ENCODE measurements around the gene GSDMA.
A peak's percentile ranks its signal among the peaks of the same experiment; 100 is the strongest.

GSDMA gene

GRCh38 chr17:39962642-39963220 lies at the start of gene GSDMA:
Gene GSDMA (plus strand): TSS chr17:39963004. CDS start chr17:39965688, 2,684 bp downstream.
- H3K4me3 Mint-ChIP-seq: no peak within 1 kb of the TSS
- H3K36me3 Mint-ChIP-seq (ENCODE audit: low read depth): no peaks in the 10 kb centered on the region
- peak within 1 kb of the TSS; percentile 63 for H3K27ac Mint-ChIP-seq
- H3K9me3 Mint-ChIP-seq: no peaks in the 10 kb centered on the region
- intact Hi-C loops (cut with micrococcal nuclease): no loop called here
- H3K4me1 Mint-ChIP-seq (ENCODE audit: low read depth): peaks cover 72% of the 10 kb centered on the region
- peaks cover 10% of the 10 kb centered on the region for H3K27me3 Mint-ChIP-seq

GRCh38 chr17:39913989-39914388 lies 48.8 kb upstream of the GSDMA start:
- H3K4me1 Mint-ChIP-seq (ENCODE audit: low read depth): peaks cover 5% of the 10 kb centered on the region
- H3K4me3 Mint-ChIP-seq: no peak overlapping the region
- no peak overlapping the region for H3K27ac Mint-ChIP-seq
- H3K9me3 Mint-ChIP-seq: no peaks in the 10 kb centered on the region
- H3K27me3 Mint-ChIP-seq: no peaks in the 10 kb centered on the region
- H3K36me3 Mint-ChIP-seq (ENCODE audit: low read depth): peaks cover 22% of the 10 kb centered on the region
- intact Hi-C loops (cut with micrococcal nuclease): no loop called here

GRCh38 chr17:39915559-39915958 lies 47.2 kb upstream of the GSDMA start:
- H3K4me1 Mint-ChIP-seq (ENCODE audit: low read depth): peaks cover 10% of the 10 kb centered on the region
- H3K36me3 Mint-ChIP-seq (ENCODE audit: low read depth): peaks cover 30% of the 10 kb centered on the region
- intact Hi-C loops (cut with micrococcal nuclease): no loop called here
- no peak overlapping the region for H3K4me3 Mint-ChIP-seq
- no peaks in the 10 kb centered on the region for H3K9me3 Mint-ChIP-seq
- no peaks in the 10 kb centered on the region for H3K27me3 Mint-ChIP-seq
- no peak overlapping the region for H3K27ac Mint-ChIP-seq

- no peaks in the 10 kb centered on the region for H3K27me3 Mint-ChIP-seq
- H3K36me3 Mint-ChIP-seq (ENCODE audit: low read depth): peaks cover 43% of the 10 kb centered on the region
- intact Hi-C loops (cut with micrococcal nuclease): no loop called here
- H3K4me1 Mint-ChIP-seq (ENCODE audit: low read depth): peaks cover 23% of the 10 kb centered on the region
- no peaks in the 10 kb centered on the region for H3K9me3 Mint-ChIP-seq
- H3K27ac Mint-ChIP-seq: no peak overlapping the region
- H3K4me3 Mint-ChIP-seq: no peak overlapping the region
Measured at GRCh38 chr17:39916918-39917317, 45.9 kb upstream of the GSDMA start.

- no peaks in the 10 kb centered on the region for H3K27me3 Mint-ChIP-seq
- H3K27ac Mint-ChIP-seq: no peak overlapping the region
- H3K4me1 Mint-ChIP-seq (ENCODE audit: low read depth): peaks cover 43% of the 10 kb centered on the region
- no peak overlapping the region for H3K4me3 Mint-ChIP-seq
- no peaks in the 10 kb centered on the region for H3K9me3 Mint-ChIP-seq
- intact Hi-C loops (cut with micrococcal nuclease): no loop called here
- H3K36me3 Mint-ChIP-seq (ENCODE audit: low read depth): peaks cover 59% of the 10 kb centered on the region
Measured at GRCh38 chr17:39919087-39919683, 43.6 kb upstream of the GSDMA start.

- intact Hi-C loops (cut with micrococcal nuclease): no loop called here
- H3K9me3 Mint-ChIP-seq: no peaks in the 10 kb centered on the region
- H3K27ac Mint-ChIP-seq: peak overlapping the region; percentile 49
- no peak overlapping the region for H3K4me3 Mint-ChIP-seq
- H3K27me3 Mint-ChIP-seq: no peaks in the 10 kb centered on the region
- peaks cover 65% of the 10 kb centered on the region for H3K36me3 Mint-ChIP-seq (ENCODE audit: low read depth)
- H3K4me1 Mint-ChIP-seq (ENCODE audit: low read depth): peaks cover 56% of the 10 kb centered on the region
Measured at GRCh38 chr17:39920218-39921210, 42.3 kb upstream of the GSDMA start.

- Mint-ChIP-seq H3K27ac (peak overlapping the region; percentile 49), H3K9me3 (no peaks in the 10 kb centered on the region), H3K27me3 (no peaks in the 10 kb centered on the region), H3K4me1 (ENCODE audit: low read depth) (peaks cover 64% of the 10 kb centered on the region), H3K36me3 (ENCODE audit: low read depth) (peaks cover 65% of the 10 kb centered on the region), H3K4me3 (no peak overlapping the region)
- intact Hi-C loops (cut with micrococcal nuclease): no loop called here
Measured at GRCh38 chr17:39921323-39921722, 41.5 kb upstream of the GSDMA start.

GRCh38 chr17:39922006-39922405 lies 40.8 kb upstream of the GSDMA start:
- no peaks in the 10 kb centered on the region for H3K9me3 Mint-ChIP-seq
- no peak overlapping the region for H3K4me3 Mint-ChIP-seq
- H3K4me1 Mint-ChIP-seq (ENCODE audit: low read depth): peaks cover 71% of the 10 kb centered on the region
- peak overlapping the region; percentile 49 for H3K27ac Mint-ChIP-seq
- H3K36me3 Mint-ChIP-seq (ENCODE audit: low read depth): peaks cover 66% of the 10 kb centered on the region
- intact Hi-C loops (cut with micrococcal nuclease): no loop called here
- no peaks in the 10 kb centered on the region for H3K27me3 Mint-ChIP-seq

GRCh38 chr17:39923230-39923629 lies 39.6 kb upstream of the GSDMA start:
- Mint-ChIP-seq H3K4me1 (ENCODE audit: low read depth) (peaks cover 79% of the 10 kb centered on the region), H3K9me3 (no peaks in the 10 kb centered on the region), H3K36me3 (ENCODE audit: low read depth) (peaks cover 72% of the 10 kb centered on the region), H3K4me3 (no peak overlapping the region), H3K27me3 (no peaks in the 10 kb centered on the region), H3K27ac (no peak overlapping the region)
- intact Hi-C loops (cut with micrococcal nuclease): no loop called here

GRCh38 chr17:39923836-39924690 lies 38.7 kb upstream of the GSDMA start:
- no peak overlapping the region for H3K4me3 Mint-ChIP-seq

GRCh38 chr17:39924691-39925055 lies 38.1 kb upstream of the GSDMA start:
- Mint-ChIP-seq H3K4me1 (ENCODE audit: low read depth) (peaks cover 88% of the 10 kb centered on the region), H3K27ac (no peak overlapping the region), H3K36me3 (ENCODE audit: low read depth) (peaks cover 62% of the 10 kb centered on the region), H3K4me3 (no peak overlapping the region), H3K27me3 (no peaks in the 10 kb centered on the region), H3K9me3 (no peaks in the 10 kb centered on the region)
- intact Hi-C loops (cut with micrococcal nuclease): loop anchor here (5.0 kb wide), 1 partner anchor 237 kb away; the partner anchor contains the start of gene PGAP3

More at GRCh38 chr17:39923836-39924690, 38.7 kb upstream of the GSDMA start:
- H3K27me3 Mint-ChIP-seq: no peaks in the 10 kb centered on the region
- no peaks in the 10 kb centered on the region for H3K9me3 Mint-ChIP-seq
- peaks cover 68% of the 10 kb centered on the region for H3K36me3 Mint-ChIP-seq (ENCODE audit: low read depth)
- intact Hi-C loops (cut with micrococcal nuclease): no loop called here
- peaks cover 84% of the 10 kb centered on the region for H3K4me1 Mint-ChIP-seq (ENCODE audit: low read depth)
- H3K27ac Mint-ChIP-seq: no peak overlapping the region

- Mint-ChIP-seq H3K36me3 (ENCODE audit: low read depth) (peaks cover 56% of the 10 kb centered on the region), H3K9me3 (no peaks in the 10 kb centered on the region), H3K27ac (no peak overlapping the region), H3K4me1 (ENCODE audit: low read depth) (peaks cover 83% of the 10 kb centered on the region), H3K4me3 (peak overlapping the region; percentile 77), H3K27me3 (no peaks in the 10 kb centered on the region)
- intact Hi-C loops (cut with micrococcal nuclease): loop anchor here (2.0 to 5.0 kb wide), 2 partner anchors 27 to 238 kb away; partner anchors contain the start of gene PGAP3
Measured at GRCh38 chr17:39925282-39926134, 37.3 kb upstream of the GSDMA start.
